Measurements from ENCODE around the gene ZNF839. TPM values are rescaled to one million over a fixed set of nuclear protein-coding genes. Genes with fewer than 3 reads are reported as not detected.

Gene ZNF839
- total RNA-seq, 4 donors from 2014 or later: 11.9 to 42.1 (median 27.2) TPM

GRCh38 chr14:102279282-102279681 lies 40.3 kb upstream of the ZNF839 start:
- DNase-seq: no peak
- TF ChIP-seq POLR2A (IDR thresholded peaks at IDR 0.05): no peak
- no peak for TF ChIP-seq CTCF (IDR thresholded peaks at IDR 0.05)
- Histone ChIP-seq H3K27me3 (no peaks in the 10 kb centered on the region), H3K4me3 (no peak overlapping the region), H3K9me3 (no peaks in the 10 kb centered on the region), H3K27ac (no peak overlapping the region), H3K36me3 (no peaks in the 10 kb centered on the region), H3K4me1 (no peaks in the 10 kb centered on the region)

GRCh38 chr14:102279688-102280348 lies 39.7 kb upstream of the ZNF839 start:
- Histone ChIP-seq H3K4me1 (no peaks in the 10 kb centered on the region), H3K36me3 (no peaks in the 10 kb centered on the region), H3K9me3 (no peaks in the 10 kb centered on the region), H3K27ac (no peak overlapping the region), H3K27me3 (no peaks in the 10 kb centered on the region), H3K4me3 (no peak overlapping the region)
- DNase-seq: no peak
- TF ChIP-seq POLR2A (IDR thresholded peaks at IDR 0.05) (no peak), CTCF (IDR thresholded peaks at IDR 0.05) (no peak)

- DNase-seq: no peak
These were observed 39.1 kb upstream of the ZNF839 start for GRCh38 chr14:102280376-102280962.

GRCh38 chr14:102282751-102283465 lies 36.6 kb upstream of the ZNF839 start:
- Histone ChIP-seq H3K27me3 (no peaks in the 10 kb centered on the region), H3K4me3 (no peak overlapping the region), H3K4me1 (no peaks in the 10 kb centered on the region), H3K36me3 (no peaks in the 10 kb centered on the region), H3K27ac (no peak overlapping the region), H3K9me3 (no peaks in the 10 kb centered on the region)
- no peak for TF ChIP-seq CTCF (IDR thresholded peaks at IDR 0.05)
- TF ChIP-seq POLR2A (IDR thresholded peaks at IDR 0.05): no peak
- no peak for DNase-seq

More at GRCh38 chr14:102280376-102280962, 39.1 kb upstream of the ZNF839 start:
- H3K4me1 ChIP-seq: no peaks in the 10 kb centered on the region
- no peaks in the 10 kb centered on the region for H3K27me3 ChIP-seq
- H3K27ac ChIP-seq: no peak overlapping the region
- no peaks in the 10 kb centered on the region for H3K36me3 ChIP-seq
- no peaks in the 10 kb centered on the region for H3K9me3 ChIP-seq
- no peak overlapping the region for H3K4me3 ChIP-seq
- TF ChIP-seq CTCF (IDR thresholded peaks at IDR 0.05) (no peak), POLR2A (IDR thresholded peaks at IDR 0.05) (no peak)

GRCh38 chr14:102283631-102284129 lies 35.9 kb upstream of the ZNF839 start:
- H3K9me3 ChIP-seq: no peaks in the 10 kb centered on the region
- H3K27me3 ChIP-seq: no peaks in the 10 kb centered on the region
- H3K4me3 ChIP-seq: no peak overlapping the region
- TF ChIP-seq POLR2A (IDR thresholded peaks at IDR 0.05) (no peak), CTCF (IDR thresholded peaks at IDR 0.05) (no peak)
- H3K4me1 ChIP-seq: no peaks in the 10 kb centered on the region
- no peak overlapping the region for H3K27ac ChIP-seq
- no peak for DNase-seq
- H3K36me3 ChIP-seq: no peaks in the 10 kb centered on the region

All from Peyer's patch (tissue), 4 donors.